SU-DHL-6 (cell line): ENCODE measurements around the gene MYO10.

Source experiments
- H2AFZ ChIP-seq: fragments of 200-600 bp; sonication (generic); 2 replicates; pipeline ENCODE4 v1.6.1; 2014; ENCODE audit warnings: low read depth, mild to moderate bottlenecking, moderate library complexity, mixed read lengths, antibody characterized with exemption, low read length; ENCODE audit not compliant: severe bottlenecking
- H3F3A ChIP-seq: fragments of 200-600 bp; shearing (Covaris generic); 2 replicates; pipeline ENCODE4 v1.6.0; 2016; ENCODE audit warnings: antibody characterized with exemption, mild to moderate bottlenecking; ENCODE audit not compliant: insufficient read depth
- H3K27ac ChIP-seq: fragments of 200-600 bp; sonication (generic); 2 replicates; pipeline ENCODE4 v1.5.1; 2016; ENCODE audit warnings: low read depth, mild to moderate bottlenecking, low read length, moderate library complexity, mixed read lengths
- H3K27me3 ChIP-seq: fragments of 200-600 bp; sonication (generic), shearing (Covaris generic); 2 replicates; pipeline ENCODE4 v1.6.0; 2014; ENCODE audit warnings: mild to moderate bottlenecking, low read length
- H3K36me3 ChIP-seq: fragments of 200-600 bp; sonication (generic); 2 replicates; pipeline ENCODE4 v1.6.1; 2014; ENCODE audit warnings: mild to moderate bottlenecking, low read length, mixed read lengths
- H3K4me2 ChIP-seq: fragments of 300-600, 200-600 bp; shearing (Covaris generic), sonication (generic); 2 replicates; pipeline ENCODE4 v1.6.0; 2014; ENCODE audit warnings: low read length, low read depth, mild to moderate bottlenecking; ENCODE audit not compliant: poor library complexity, severe bottlenecking
- H3K4me3 ChIP-seq: fragments of 200-600 bp; sonication (generic); 2 replicates; pipeline ENCODE4 v1.5.1; 2014; ENCODE audit warnings: antibody characterized with exemption, low read length, mild to moderate bottlenecking, mixed read lengths; ENCODE audit not compliant: insufficient read depth, poor library complexity, severe bottlenecking
- H3K79me2 ChIP-seq: fragments of 200-600 bp; sonication (generic); 2 replicates; pipeline ENCODE4 v1.6.1; 2014; ENCODE audit warnings: mild to moderate bottlenecking, low read length, moderate library complexity; ENCODE audit not compliant: insufficient read depth
- H3K9ac ChIP-seq: fragments of 200-600 bp; sonication (generic); 2 replicates; pipeline ENCODE4 v1.7.0; 2014; ENCODE audit warnings: mild to moderate bottlenecking, low read length
- H3K9me2 ChIP-seq: fragments of 200-600 bp; sonication (generic); replicated peaks from 2 replicates; pipeline ENCODE4 v1.6.1; 2014; ENCODE audit warnings: low read length; ENCODE audit not compliant: insufficient read depth
- H3K9me3 ChIP-seq: fragments of 200-600 bp; sonication (generic); 2 replicates; pipeline ENCODE4 v1.6.1; 2014; ENCODE audit warnings: low read length, mixed read lengths; ENCODE audit not compliant: insufficient read depth
- H4K20me1 ChIP-seq: fragments of 200-600 bp; sonication (generic); 2 replicates; pipeline ENCODE4 v1.6.1; 2014; ENCODE audit warnings: low read depth, mild to moderate bottlenecking, antibody characterized with exemption, low read length, moderate library complexity, mixed read lengths
- CTCF ChIP-seq: fragments of 200-600 bp; sonication (generic); IDR thresholded peaks from one replicate; pipeline ENCODE4 v1.5.1; 2017; ENCODE audit warnings: antibody characterized with exemption, mild to moderate bottlenecking, low read length, moderate library complexity; ENCODE audit not compliant: insufficient read depth, poor library complexity, severe bottlenecking
- EZH2phosphoT487 ChIP-seq: fragments of 200-600 bp; sonication (generic), shearing (Covaris generic); conservative IDR thresholded peaks from 2 replicates; pipeline ENCODE4 v1.6.1; 2018; ENCODE audit warnings: mild to moderate bottlenecking, antibody characterized with exemption, low read length, moderate library complexity, mixed read lengths

Gene MYO10

GRCh38 chr5:16921211-16921610 lies 14.9 kb downstream of the MYO10 start:
- H3K36me3 ChIP-seq = no peaks in the 10 kb centered on the region
- no peaks in the 10 kb centered on the region for H3F3A ChIP-seq
- no peak overlapping the region for H3K4me2 ChIP-seq
- H3K9me2 ChIP-seq = no peaks in the 10 kb centered on the region
- H3K9ac ChIP-seq = no peak overlapping the region
- H4K20me1 ChIP-seq = no peaks in the 10 kb centered on the region
- no peaks in the 10 kb centered on the region for H3K27me3 ChIP-seq
- no peak overlapping the region for H3K27ac ChIP-seq
- H3K4me3 ChIP-seq = no peak overlapping the region
- H2AFZ ChIP-seq = no peak overlapping the region
- no peaks in the 10 kb centered on the region for H3K79me2 ChIP-seq
- TF ChIP-seq EZH2phosphoT487 = no peak
- TF ChIP-seq CTCF = no peak
- no peaks in the 10 kb centered on the region for H3K9me3 ChIP-seq

DNA sequence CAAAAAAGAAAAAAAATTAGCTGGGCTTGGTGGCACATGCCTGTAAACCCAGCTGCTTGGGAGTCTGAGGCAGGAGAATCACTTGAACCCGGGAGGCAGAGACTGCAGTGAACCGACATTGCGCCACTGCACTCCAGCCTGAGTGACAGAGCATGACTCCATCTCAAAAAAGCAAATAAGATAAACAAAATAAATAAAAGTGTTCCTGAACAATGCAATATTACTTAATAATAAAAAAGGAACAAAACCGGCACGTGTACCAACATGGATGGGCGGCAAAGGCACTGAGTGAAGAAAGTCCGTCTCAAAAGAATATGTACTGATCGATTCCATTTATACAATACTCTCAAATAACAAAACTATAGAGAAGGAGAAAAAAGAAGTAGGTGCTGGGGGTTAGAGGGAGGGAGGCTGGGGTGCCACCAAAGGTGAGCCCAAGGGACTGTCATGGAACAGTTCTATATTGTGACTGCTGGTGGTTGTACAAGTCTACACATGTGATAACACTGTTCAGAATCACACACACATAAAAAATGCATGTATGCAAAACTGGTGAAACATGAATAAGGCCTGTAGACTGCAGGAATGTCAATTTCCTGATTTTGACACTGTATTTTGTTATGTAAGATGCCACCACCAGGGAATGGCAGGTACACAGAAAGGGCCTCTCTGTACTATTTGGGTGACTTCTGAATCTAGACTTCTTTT lies 15.8 kb downstream of the MYO10 start:
- Histone ChIP-seq H3K4me3 (no peak overlapping the region), H3K4me2 (no peak overlapping the region), H3K9me3 (no peaks in the 10 kb centered on the region), H4K20me1 (no peaks in the 10 kb centered on the region), H3K27me3 (no peaks in the 10 kb centered on the region), H2AFZ (no peak overlapping the region), H3K9me2 (no peaks in the 10 kb centered on the region), H3K79me2 (no peaks in the 10 kb centered on the region), H3K27ac (no peak overlapping the region), H3K36me3 (no peaks in the 10 kb centered on the region), H3K9ac (no peak overlapping the region), H3F3A (no peaks in the 10 kb centered on the region)
- TF ChIP-seq CTCF (no peak), EZH2phosphoT487 (no peak)

DNA sequence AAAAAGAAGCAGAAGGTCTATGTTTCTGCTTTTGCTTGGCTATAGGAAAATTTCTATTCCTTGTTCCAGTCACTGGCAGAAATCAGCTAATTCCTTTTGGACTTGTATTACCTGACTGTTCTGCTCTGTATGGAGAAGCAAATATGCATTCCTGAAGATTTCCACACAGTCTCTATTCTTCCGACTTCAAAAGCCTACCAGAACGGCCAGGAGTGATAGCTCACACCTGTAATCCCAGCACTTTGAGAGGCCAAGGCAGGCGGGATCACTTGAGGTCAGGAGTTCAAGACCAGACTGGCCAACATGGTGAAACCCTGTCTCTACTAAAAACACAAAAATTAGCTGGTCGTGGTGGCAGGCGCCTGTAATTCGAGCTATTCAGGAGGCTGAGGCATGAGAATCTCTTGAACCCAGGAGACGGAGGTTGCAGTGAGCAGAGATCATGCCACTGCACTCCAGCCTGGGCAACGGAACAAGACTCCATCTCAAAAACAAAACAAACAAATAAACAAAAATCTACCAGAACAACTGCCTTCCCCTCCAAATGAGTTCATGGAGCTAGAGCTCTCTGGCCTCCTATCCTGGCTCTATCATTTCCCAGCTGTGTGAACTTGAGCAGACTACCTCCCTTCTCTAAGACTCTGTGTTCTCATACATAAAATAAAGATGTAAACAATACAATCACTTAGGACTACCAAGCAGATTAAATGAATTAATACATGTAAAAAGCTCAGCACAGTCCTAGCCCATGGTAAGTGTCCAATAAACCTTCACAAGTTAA lies 17.0 kb downstream of the MYO10 start:
- H2AFZ ChIP-seq = no peak overlapping the region

More for the DNA sequence above, 17.0 kb downstream of the MYO10 start:
- H3F3A ChIP-seq = no peaks in the 10 kb centered on the region
- no peaks in the 10 kb centered on the region for H3K36me3 ChIP-seq
- no peaks in the 10 kb centered on the region for H4K20me1 ChIP-seq
- no peak for TF ChIP-seq CTCF
- TF ChIP-seq EZH2phosphoT487 = no peak
- no peak overlapping the region for H3K27ac ChIP-seq
- H3K9ac ChIP-seq = no peak overlapping the region
- H3K4me3 ChIP-seq = no peak overlapping the region
- H3K9me2 ChIP-seq = no peaks in the 10 kb centered on the region
- no peaks in the 10 kb centered on the region for H3K27me3 ChIP-seq
- no peaks in the 10 kb centered on the region for H3K9me3 ChIP-seq
- no peak overlapping the region for H3K4me2 ChIP-seq
- H3K79me2 ChIP-seq = no peaks in the 10 kb centered on the region
